ENCODE measurements around the gene PCAT7.

The PCAT7 gene

GRCh38 chr9:94603259-94604160, 48.6 kb downstream of the PCAT7 start:
- DNase-seq (ENCODE audit: low spot score): peak; percentile 62

- no peak for DNase-seq (ENCODE audit: low spot score)
Measured at GRCh38 chr9:94606646-94607422, 52.0 kb downstream of the PCAT7 start.

- no peak for DNase-seq (ENCODE audit: low spot score)
Measured at GRCh38 chr9:94607423-94607691, 52.5 kb downstream of the PCAT7 start.

GRCh38 chr9:94610181-94610606, 55.3 kb downstream of the PCAT7 start:
- no peak for DNase-seq (ENCODE audit: low spot score)

- no peak for DNase-seq (ENCODE audit: low spot score)
Measured at GRCh38 chr9:94611638-94612068, 56.8 kb downstream of the PCAT7 start.

- DNase-seq (ENCODE audit: low spot score): no peak
Measured at GRCh38 chr9:94612071-94612470, 57.2 kb downstream of the PCAT7 start.

GRCh38 chr9:94613003-94613402, 58.1 kb downstream of the PCAT7 start:
- DNase-seq (ENCODE audit: low spot score): no peak

GRCh38 chr9:94619026-94619425, 64.1 kb downstream of the PCAT7 start:
- DNase-seq (ENCODE audit: low spot score): no peak
